Measurements from ENCODE around the gene SHANK3.

GRCh38 chr22:50713571-50714056 is 41.0 kb downstream of the SHANK3 start:
- no peak for TF ChIP-seq CTCF (conservative IDR thresholded peaks at IDR 0.05; ENCODE audit: low read depth in 2 of 2)
- TF ChIP-seq EZH2 (IDR thresholded peaks at IDR 0.05; ENCODE audit: low read depth, unreplicated experiment), result no peak
- no peak for TF ChIP-seq CREB1 (CRISPR knock-in tag; IDR thresholded peaks at IDR 0.05; ENCODE audit: low read depth)
- TF ChIP-seq REST (IDR thresholded peaks at IDR 0.05; ENCODE audit: unreplicated experiment), result no peak
- no peak for TF ChIP-seq POLR2AphosphoS5 (IDR thresholded peaks at IDR 0.05; ENCODE audit: low read depth)
- TF ChIP-seq EZH2phosphoT487 (IDR thresholded peaks at IDR 0.05; ENCODE audit: unreplicated experiment), result no peak
- no peak for TF ChIP-seq STAT1 (IDR thresholded peaks at IDR 0.05; ENCODE audit: unreplicated experiment)
